NCI-H460 (cell line): ENCODE measurements around the gene ZNF274. TPM values are rescaled to one million over a fixed set of nuclear protein-coding genes. Genes with fewer than 3 reads are reported as not detected.
A peak's percentile ranks its signal among the peaks of the same experiment; 100 is the strongest.
"Not testable (repeated sequence)": the region's sequence is repeated elsewhere in the genome, so short reads cannot be mapped to it uniquely, and the experiment has no call there.

ENCODE experiments used
- DNase-seq: peaks from one replicate; pipeline ENCODE4 v3.0.0-alpha.2; 2016; ENCODE audit warnings: low read depth; ENCODE audit errors: extremely low read depth
- polyA plus RNA-seq: library from polyadenylated mRNA; depleted of rRNA; stranded (reverse); fragments of >200 nt; gene quantifications from 2 replicates; pipeline ENCODE4 v1.2.3, GENCODE V29; 2014; cell fraction: nucleus; rRNA removed
- total RNA-seq: library from RNA; depleted of rRNA; stranded (reverse); fragments of >200 nt; shearing (Covaris generic); gene quantifications from 2 replicates; pipeline ENCODE4 v1.2.3, GENCODE V29; 2014; rRNA removed

The ZNF274 gene
- total RNA-seq, result 22.4 and 26.2 TPM in 2 replicates
- polyA plus RNA-seq, result 38.3 and 42.9 TPM in 2 replicates

DNA sequence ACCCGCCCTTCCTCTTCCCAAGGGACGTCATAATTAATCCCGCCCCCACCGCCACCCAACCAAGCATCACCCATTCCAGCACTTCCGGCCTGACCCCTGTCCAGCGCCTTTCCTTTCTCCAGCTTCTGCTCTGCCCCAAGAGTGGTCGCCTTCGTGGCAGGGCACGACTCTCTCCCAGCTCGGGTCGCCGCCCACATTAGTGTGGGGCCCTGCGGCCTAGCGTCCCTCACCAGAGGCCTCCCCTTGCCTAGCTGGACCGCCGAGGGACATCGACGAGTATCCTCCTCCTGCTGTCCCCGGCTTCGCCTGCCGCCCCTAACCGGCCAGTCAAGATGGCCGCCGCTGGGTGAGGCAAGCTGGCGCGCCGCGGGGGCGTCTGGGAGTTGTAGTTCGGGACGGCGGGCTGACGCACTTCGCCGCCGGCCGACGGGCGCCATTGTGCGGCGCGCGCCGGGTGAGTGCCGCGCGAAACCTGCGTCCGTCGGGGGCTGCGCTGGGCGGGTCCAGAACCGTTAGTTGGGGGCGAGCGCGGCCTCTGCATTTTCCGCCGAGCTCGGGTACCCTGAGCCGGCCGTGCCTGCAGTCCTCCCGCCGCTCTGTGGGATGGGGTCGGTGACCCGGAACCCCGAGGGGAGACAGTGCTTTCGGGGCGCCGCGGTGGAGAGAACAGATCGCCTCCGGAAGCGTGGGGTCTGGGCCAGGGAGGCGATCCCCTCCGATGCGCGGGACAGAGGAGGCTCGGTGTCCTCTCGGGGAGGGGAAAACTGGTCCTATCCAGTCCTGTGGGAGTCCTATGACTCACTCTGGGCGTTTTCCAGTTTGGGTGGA is at the start of gene ZNF274:
TSS of gene ZNF274 (plus strand) at position 73 of the 828 bp plus-strand sequence. CDS start 905 bp downstream, outside the sequence.
- peak; percentile 87 for DNase-seq

GRCh38 chr19:58134244-58134643 is 48.6 kb upstream of the ZNF274 start:
- no peak for DNase-seq

DNA sequence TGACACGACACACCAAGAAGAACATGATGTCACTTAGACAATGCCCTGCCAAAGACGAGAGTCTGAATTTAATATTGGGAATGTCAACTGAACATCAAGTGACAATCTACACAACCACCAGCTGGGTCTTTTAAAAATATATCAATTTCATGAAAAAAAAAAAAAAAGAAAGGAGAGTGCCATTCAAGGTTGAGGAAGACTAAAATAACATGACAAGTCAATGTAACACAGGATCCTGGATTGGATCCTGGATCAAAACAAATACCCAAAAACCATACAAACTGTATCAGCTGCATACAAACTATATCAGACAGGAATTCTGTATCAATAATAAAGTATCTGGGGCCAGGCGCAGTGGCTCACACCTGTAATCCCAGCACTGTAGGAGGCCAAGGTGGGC is 37.0 kb upstream of the ZNF274 start:
- DNase-seq, result no peak

GRCh38 chr19:58147475-58147874 is 35.4 kb upstream of the ZNF274 start:
- not testable (repeated sequence) for DNase-seq

GRCh38 chr19:58150328-58150921 is 32.4 kb upstream of the ZNF274 start, which contains the start of gene ZNF329:
Gene ZNF329, minus strand, starts transcription at chr19:58150789. Its CDS starts 21,286 bp downstream, at chr19:58129503.
- peak; percentile 72 for DNase-seq

DNA sequence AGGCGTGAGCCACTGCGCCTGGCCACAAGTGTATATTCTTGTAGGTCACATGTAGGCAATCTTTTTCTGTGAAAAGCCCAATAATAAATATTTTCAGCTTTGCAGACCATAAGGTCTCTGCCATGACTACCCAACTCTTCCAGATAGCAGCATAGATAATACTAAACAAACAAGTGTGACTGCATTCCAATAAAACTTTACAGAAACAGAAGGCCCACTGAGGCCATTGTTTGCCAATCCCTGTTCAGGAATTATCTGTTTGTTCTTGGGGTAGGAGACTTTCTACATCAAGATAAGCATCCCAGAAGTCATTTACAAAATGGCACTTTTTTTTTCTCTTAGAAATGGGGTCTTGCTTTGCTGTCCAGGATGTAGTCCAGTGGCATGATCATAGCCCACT is 29.5 kb upstream of the ZNF274 start:
- DNase-seq, result no peak

GRCh38 chr19:58154287-58154678 is 28.6 kb upstream of the ZNF274 start:
- DNase-seq, result no peak

DNA sequence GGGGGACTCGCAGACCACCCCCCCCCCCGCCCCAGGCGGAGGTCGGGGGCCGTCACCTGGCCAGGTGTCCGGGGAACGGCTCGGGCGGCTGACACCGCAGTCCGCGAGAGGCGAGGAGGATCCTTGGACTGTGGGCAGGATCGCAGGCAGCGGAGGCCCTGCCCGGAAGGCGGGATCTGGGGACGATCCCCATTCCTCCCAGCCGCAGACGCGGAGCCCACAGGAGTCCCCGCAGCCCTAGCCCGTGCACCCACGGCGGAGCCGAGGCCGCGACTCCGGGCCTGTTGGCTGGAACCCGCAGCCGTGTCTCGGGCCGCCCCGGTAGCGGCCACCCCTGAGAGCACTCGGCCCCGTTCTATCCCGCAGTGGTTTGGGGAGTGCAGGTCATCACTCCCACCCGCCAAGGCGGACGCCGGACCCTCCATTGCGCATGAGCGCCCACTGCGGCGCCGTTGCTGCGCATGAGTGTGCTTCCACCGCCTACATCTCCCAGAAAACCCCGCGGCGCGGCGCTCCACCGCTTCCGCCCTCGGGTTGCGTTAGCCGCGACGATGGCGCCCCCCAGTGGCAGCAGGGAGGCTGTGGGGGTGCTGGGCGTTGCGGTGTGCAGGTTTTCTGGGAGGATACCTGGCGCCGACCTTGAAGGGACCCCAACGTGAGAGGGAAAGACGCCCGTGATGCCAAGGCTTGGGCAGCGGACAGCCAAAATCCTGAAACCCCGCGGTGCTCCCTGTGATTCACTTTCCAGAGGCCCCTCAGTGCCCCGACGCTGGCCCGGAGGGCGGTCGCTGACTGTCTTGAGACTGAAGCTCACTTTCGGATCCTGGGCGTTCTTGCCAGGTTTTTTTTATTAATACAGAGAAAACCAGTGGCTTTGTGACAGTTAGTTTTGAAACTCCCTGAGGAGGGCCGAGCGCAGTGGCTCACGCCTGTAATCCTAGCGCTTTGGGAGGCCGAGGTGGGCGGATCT is 27.9 kb upstream of the ZNF274 start:
- peak; percentile 86 for DNase-seq

- no peak for DNase-seq
Observed at GRCh38 chr19:58157045-58157728, 25.7 kb upstream of the ZNF274 start.

GRCh38 chr19:58166268-58166667 is 16.6 kb upstream of the ZNF274 start:
- DNase-seq, result no peak

GRCh38 chr19:58166708-58167280 is 16.1 kb upstream of the ZNF274 start:
- no peak for DNase-seq

DNA sequence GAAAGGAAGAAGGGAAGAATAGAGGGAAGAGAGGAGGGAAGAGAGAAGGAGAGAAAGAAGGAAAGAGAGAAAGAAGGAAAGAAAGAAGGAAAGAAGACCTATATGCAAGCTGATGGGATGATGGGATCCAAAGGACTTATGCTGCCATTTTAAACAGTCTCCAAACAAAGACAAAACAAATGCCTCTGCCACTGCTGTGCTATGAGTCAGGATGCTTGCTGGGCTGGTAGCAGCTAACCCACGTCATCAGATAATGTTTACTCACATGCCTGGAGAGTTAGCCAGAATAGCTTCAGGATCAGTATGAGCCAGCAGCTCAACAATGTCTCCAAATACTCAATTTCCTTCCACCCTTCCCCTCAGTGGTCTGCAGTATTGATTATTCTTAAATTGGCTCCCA is 12.0 kb upstream of the ZNF274 start:
- peak; percentile 22 for DNase-seq

DNA sequence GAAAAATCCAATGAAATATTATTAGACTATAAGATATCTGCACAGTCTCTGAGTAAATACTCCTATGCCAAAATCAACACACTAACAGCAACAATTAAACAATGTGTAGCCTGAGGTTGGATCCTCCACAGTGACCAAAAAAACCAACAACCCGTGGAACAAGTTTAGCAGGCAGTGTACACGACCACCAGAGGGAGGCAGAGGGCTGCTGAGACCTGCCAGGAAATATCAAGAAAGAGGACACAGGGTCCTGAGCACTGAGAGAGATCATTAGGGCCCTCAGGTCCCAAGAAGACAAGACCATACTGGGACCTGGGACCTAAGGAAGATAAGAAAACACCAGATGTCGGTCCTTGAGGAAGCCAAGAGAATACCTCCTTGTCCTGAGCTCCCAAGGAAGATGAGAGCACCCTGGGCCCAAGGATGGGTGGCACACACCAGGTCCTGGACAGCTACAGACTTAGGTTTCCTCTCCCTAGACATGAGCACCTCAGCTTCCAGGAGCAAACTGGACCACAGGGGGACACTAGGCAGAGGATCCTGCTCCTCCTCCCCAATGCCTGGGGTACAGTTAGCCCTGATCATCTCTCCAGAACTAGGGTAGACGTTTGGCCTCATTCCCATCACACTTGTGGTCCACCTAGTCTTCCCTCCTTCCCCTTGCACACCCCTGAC is 822 bp upstream of the ZNF274 start:
- DNase-seq, result peak; percentile 35

DNA sequence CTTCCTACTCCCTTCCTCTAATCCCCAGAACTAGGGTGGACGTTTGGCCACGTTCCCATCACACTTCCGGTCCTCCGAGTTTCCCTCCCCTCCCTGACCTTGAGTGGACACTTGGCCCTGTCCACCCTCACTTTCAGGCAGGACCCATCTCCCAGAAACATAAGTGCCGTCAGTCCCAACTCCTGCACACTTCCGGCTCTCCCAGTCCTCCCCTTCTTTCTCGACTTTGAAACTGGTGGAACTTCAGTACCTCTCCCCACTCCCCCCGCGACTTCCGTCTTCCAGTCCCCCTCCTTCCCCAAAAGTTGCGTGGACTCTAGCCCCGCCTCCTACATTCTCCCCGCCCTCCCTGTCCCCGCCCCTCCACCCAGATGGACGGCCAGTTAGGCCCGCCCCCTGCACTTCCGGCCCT is 278 bp upstream of the ZNF274 start:
- no peak for DNase-seq

GRCh38 chr19:58183817-58184215 is 955 bp downstream of the ZNF274 start:
- no peak for DNase-seq

DNA sequence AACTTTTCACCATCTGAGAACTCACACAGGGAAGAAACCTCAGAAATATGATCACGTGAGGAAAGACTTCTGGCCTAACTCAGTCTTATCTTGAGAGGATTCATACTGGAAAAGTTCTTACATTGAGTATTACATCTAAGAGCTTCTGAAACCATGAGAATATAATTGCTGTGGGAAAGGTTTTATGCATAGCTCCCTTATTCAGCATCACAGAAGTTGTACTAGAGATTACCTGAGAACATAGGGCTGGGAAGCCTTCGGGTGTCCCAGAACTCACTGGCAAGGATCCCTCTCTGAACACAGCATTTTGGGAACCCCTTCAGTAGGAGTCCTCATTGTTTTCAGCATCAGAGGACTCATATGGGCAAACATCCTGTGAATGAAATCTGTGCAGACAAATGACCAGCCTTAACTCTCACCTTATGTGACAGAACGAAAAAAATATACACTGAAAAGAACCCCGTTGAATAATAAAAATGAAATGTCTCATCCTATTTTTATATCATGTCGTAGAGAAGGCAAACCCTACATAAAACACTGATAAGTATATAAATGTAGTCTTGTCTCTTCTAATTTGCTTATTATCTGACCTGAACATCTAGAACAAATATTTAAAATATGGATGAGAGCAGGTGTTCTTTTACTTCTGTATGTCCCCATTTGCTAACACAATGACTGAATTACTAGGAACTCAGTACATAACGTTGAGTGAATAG is 14.2 kb downstream of the ZNF274 start:
- DNase-seq, result peak; percentile 17

GRCh38 chr19:58203814-58204475 is 21.1 kb downstream of the ZNF274 start:
- DNase-seq, result no peak

GRCh38 chr19:58204566-58204965 is 21.7 kb downstream of the ZNF274 start:
- no peak for DNase-seq
